DND-41 (cell line): ENCODE data around the gene RUBCNL.

Source experiments
- ATAC-seq: fragments of 200-7000 bp; cut with Tn5 transposase; 3 replicates; pipeline ENCODE4 v1.9.1; 2021; ENCODE audit warnings: low read depth; ENCODE audit not compliant: insufficient read depth
- DNase-seq: peaks from one replicate; pipeline ENCODE4 v3.0.0-alpha.2; 2020
- H2AFZ ChIP-seq: 2 replicates; pipeline ENCODE4 v1.6.0; 2012; ENCODE audit warnings: low read depth, low read length
- H3K27ac ChIP-seq: 2 replicates; pipeline ENCODE4 v1.5.1; 2012; ENCODE audit warnings: low read length, inconsistent platforms
- H3K27me3 ChIP-seq: fragments of 200-600 bp; sonication (generic); 2 replicates; pipeline ENCODE4 v1.6.0; 2012; ENCODE audit warnings: low read length, mild to moderate bottlenecking, inconsistent platforms; ENCODE audit not compliant: insufficient read depth, poor library complexity
- H3K36me3 ChIP-seq: 2 replicates; pipeline ENCODE4 v1.5.1; 2012; ENCODE audit warnings: low read length, inconsistent platforms; ENCODE audit not compliant: insufficient read depth
- H3K4me1 ChIP-seq: 2 replicates; pipeline ENCODE4 v1.5.1; 2012; ENCODE audit warnings: mild to moderate bottlenecking, low read length; ENCODE audit not compliant: insufficient read depth
- H3K4me2 ChIP-seq: 2 replicates; pipeline ENCODE4 v1.6.0; 2012; ENCODE audit warnings: mild to moderate bottlenecking, moderate library complexity, low read length, inconsistent platforms; ENCODE audit not compliant: insufficient read depth
- H3K4me3 ChIP-seq, 2 experiments: fragments of 200-600 bp in 1 of 2; shearing (Covaris generic) in 1 of 2; 2 replicates each; pipeline ENCODE4 v1.5.1; 2012 to 2016; ENCODE audit warnings: inconsistent platforms in 2 of 2, low read length in 2 of 2, mild to moderate bottlenecking in 2 of 2, low read depth in 1 of 2, moderate library complexity in 1 of 2
- H3K79me2 ChIP-seq: 2 replicates; pipeline ENCODE4 v1.6.0; 2012; ENCODE audit warnings: low read length, inconsistent platforms; ENCODE audit not compliant: insufficient read depth
- H3K9ac ChIP-seq: 2 replicates; pipeline ENCODE4 v1.6.0; 2012; ENCODE audit warnings: low read depth, mild to moderate bottlenecking, inconsistent platforms, low read length, moderate library complexity
- H3K9me3 ChIP-seq: 2 replicates; pipeline ENCODE4 v1.5.1; 2012; ENCODE audit warnings: low read length, moderate library complexity, mild to moderate bottlenecking, inconsistent platforms; ENCODE audit not compliant: insufficient read depth, severe bottlenecking
- H4K20me1 ChIP-seq: 2 replicates; pipeline ENCODE4 v1.6.0; 2012; ENCODE audit warnings: low read length; ENCODE audit not compliant: insufficient read depth
- EZH2 ChIP-seq: IDR thresholded peaks from 3 replicates; pipeline ENCODE4 v1.6.1; 2012; ENCODE audit warnings: borderline replicate concordance, low read depth, mild to moderate bottlenecking, moderate library complexity, low read length, inconsistent platforms; ENCODE audit not compliant: severe bottlenecking
- TF ChIP-seq, protein P1 (sequence below): IDR thresholded peaks from 2 replicates; pipeline ENCODE4 v1.5.1; 2012; ENCODE audit warnings: borderline replicate concordance, low read length, moderate library complexity, mild to moderate bottlenecking; ENCODE audit not compliant: poor library complexity, severe bottlenecking; ENCODE audit errors: extremely low read depth

RUBCNL gene

GRCh38 chr13:46315491-46316075, 71.5 kb downstream of the RUBCNL start:
- H3K27me3 ChIP-seq, result no peaks in the 10 kb centered on the region
- DNase-seq (no peak), ATAC-seq (peak; percentile 18; the same call in 1 of the 3 replicates)
- TF ChIP-seq, protein P1, sequence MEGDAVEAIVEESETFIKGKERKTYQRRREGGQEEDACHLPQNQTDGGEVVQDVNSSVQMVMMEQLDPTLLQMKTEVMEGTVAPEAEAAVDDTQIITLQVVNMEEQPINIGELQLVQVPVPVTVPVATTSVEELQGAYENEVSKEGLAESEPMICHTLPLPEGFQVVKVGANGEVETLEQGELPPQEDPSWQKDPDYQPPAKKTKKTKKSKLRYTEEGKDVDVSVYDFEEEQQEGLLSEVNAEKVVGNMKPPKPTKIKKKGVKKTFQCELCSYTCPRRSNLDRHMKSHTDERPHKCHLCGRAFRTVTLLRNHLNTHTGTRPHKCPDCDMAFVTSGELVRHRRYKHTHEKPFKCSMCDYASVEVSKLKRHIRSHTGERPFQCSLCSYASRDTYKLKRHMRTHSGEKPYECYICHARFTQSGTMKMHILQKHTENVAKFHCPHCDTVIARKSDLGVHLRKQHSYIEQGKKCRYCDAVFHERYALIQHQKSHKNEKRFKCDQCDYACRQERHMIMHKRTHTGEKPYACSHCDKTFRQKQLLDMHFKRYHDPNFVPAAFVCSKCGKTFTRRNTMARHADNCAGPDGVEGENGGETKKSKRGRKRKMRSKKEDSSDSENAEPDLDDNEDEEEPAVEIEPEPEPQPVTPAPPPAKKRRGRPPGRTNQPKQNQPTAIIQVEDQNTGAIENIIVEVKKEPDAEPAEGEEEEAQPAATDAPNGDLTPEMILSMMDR, result no peak
- no peak for TF ChIP-seq EZH2
- H3K79me2 ChIP-seq, result no peaks in the 10 kb centered on the region
- H2AFZ ChIP-seq, result no peak overlapping the region
- H3K4me1 ChIP-seq, result peaks cover 12% of the 10 kb centered on the region
- H3K4me2 ChIP-seq, result no peak overlapping the region
- no peak overlapping the region for H3K4me3 ChIP-seq
- H3K36me3 ChIP-seq, result peaks cover 4% of the 10 kb centered on the region; the same call in 1 of the 2 replicates
- H3K9me3 ChIP-seq, result peaks cover 2% of the 10 kb centered on the region
- H3K9ac ChIP-seq, result no peak overlapping the region
- H4K20me1 ChIP-seq, result no peaks in the 10 kb centered on the region
- H3K27ac ChIP-seq, result no peak overlapping the region; the same call in 1 of the 2 replicates

GRCh38 chr13:46315036-46315435, 72.0 kb downstream of the RUBCNL start:
- DNase-seq (no peak), ATAC-seq (no peak; the same call in 2 of the 3 replicates)
- no peaks in the 10 kb centered on the region for H3K27me3 ChIP-seq
- H3K4me3 ChIP-seq, result no peak overlapping the region
- peaks cover 7% of the 10 kb centered on the region; the same call in 1 of the 2 replicates for H3K4me1 ChIP-seq
- no peak overlapping the region for H3K9ac ChIP-seq
- no peak for TF ChIP-seq EZH2
- TF ChIP-seq, protein P1, result no peak
- no peaks in the 10 kb centered on the region for H3K79me2 ChIP-seq
- H3K36me3 ChIP-seq, result peaks cover 4% of the 10 kb centered on the region; the same call in 1 of the 2 replicates
- H2AFZ ChIP-seq, result no peak overlapping the region
- H3K4me2 ChIP-seq, result no peak overlapping the region
- peaks cover 2% of the 10 kb centered on the region for H3K9me3 ChIP-seq
- no peaks in the 10 kb centered on the region for H4K20me1 ChIP-seq
- H3K27ac ChIP-seq, result no peak overlapping the region; the same call in 1 of the 2 replicates

DNA sequence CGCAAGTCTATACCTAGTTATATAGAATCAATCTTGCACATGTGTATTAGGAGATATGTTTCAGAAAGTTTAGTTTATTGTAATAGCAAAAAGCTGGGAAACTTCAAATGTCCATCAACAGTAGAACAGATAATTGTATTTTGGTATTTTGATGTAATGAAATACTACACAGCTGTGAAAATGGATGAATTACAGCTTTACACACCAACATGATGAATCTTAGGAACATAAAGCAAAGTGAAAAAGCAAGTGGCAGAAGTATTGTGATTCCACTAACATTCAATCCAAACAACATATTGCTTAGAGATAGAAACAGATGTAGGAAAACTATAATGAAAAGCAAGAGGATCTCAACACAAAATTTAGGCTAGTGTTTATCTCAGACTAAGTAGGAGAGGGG, 72.5 kb downstream of the RUBCNL start:
- no peak overlapping the region for H3K4me2 ChIP-seq
- peaks cover 6% of the 10 kb centered on the region for H3K9me3 ChIP-seq
- ATAC-seq, result no peak

More for the DNA sequence above, 72.5 kb downstream of the RUBCNL start:
- H3K36me3 ChIP-seq, result peaks cover 4% of the 10 kb centered on the region; the same call in 1 of the 2 replicates
- no peaks in the 10 kb centered on the region for H3K27me3 ChIP-seq
- H3K4me1 ChIP-seq, result peaks cover 6% of the 10 kb centered on the region; the same call in 1 of the 2 replicates
- H4K20me1 ChIP-seq, result no peaks in the 10 kb centered on the region
- TF ChIP-seq, protein P1, result no peak
- no peak for TF ChIP-seq EZH2
- no peak overlapping the region for H3K4me3 ChIP-seq
- no peak for DNase-seq
- no peak overlapping the region for H3K27ac ChIP-seq
- H3K9ac ChIP-seq, result no peak overlapping the region
- H2AFZ ChIP-seq, result no peak overlapping the region
- no peaks in the 10 kb centered on the region for H3K79me2 ChIP-seq
